CD4-positive, alpha-beta T cell (primary cell): Measurements from ENCODE around the gene GDPD4. TPM values are rescaled to one million over a fixed set of nuclear protein-coding genes. Genes with fewer than 3 reads are reported as not detected.

Experiments used
- ATAC-seq: fragments of 200-7000 bp; cut with Tn5 transposase; one replicate; pipeline ENCODE4 v1.10.0; 2022; ENCODE audit warnings: mild to moderate bottlenecking; ENCODE audit not compliant: poor library complexity
- CTCF ChIA-PET: fragments of 350-600 bp; sonication (Branson Sonifier 250); formaldehyde crosslinking; loops from one replicate; lab custom pipeline; 2021; ENCODE audit warnings: antibody characterized with exemption, inconsistent platforms; lab: Charles Lee
- POLR2A ChIA-PET: fragments of 350-600 bp; sonication (Branson Sonifier 250); formaldehyde crosslinking; loops from one replicate; lab custom pipeline; 2021; ENCODE audit warnings: antibody characterized with exemption, inconsistent platforms; lab: Charles Lee
- DNase-seq, 14 experiments: peaks; one replicate each; pipeline ENCODE4 v3.0.0-alpha.2; 2013 to 2020; ENCODE audit warnings: mixed read lengths in 2 of 14
- H3K27ac ChIP-seq, 2 donors: one replicate each; pipeline versions ENCODE4 v1.5.1 to v1.7.0; 2013; ENCODE audit warnings: low read length in 2 of 2, low read depth in 1 of 2, mild to moderate bottlenecking in 1 of 2
- H3K27me3 ChIP-seq, 2 experiments: 1 replicate in 1 of 2; 2 replicates in 1 of 2; pipeline versions ENCODE4 v1.6.1 to v1.7.0; 2013; ENCODE audit warnings: low read length in 2 of 2, control low read depth in 1 of 2, mild to moderate bottlenecking in 1 of 2, moderate library complexity in 1 of 2; ENCODE audit not compliant: insufficient read depth in 2 of 2, control insufficient read depth in 1 of 2
- H3K36me3 ChIP-seq: one replicate; pipeline ENCODE4 v1.6.1; 2013; ENCODE audit warnings: low read length, control low read depth; ENCODE audit not compliant: insufficient read depth
- H3K4me1 ChIP-seq: one replicate; pipeline ENCODE4 v1.6.1; 2013; ENCODE audit warnings: low read length, control low read depth; ENCODE audit not compliant: insufficient read depth
- H3K4me3 ChIP-seq: one replicate; pipeline ENCODE4 v1.5.1; 2013; ENCODE audit warnings: mild to moderate bottlenecking, low read length, moderate library complexity
- H3K9me3 ChIP-seq, 2 experiments: 1 replicate in 1 of 2; 2 replicates in 1 of 2; pipeline versions ENCODE4 v1.6.1 to v1.7.0; 2013; ENCODE audit warnings: low read length in 2 of 2, mild to moderate bottlenecking in 2 of 2, control low read depth in 1 of 2, moderate library complexity in 1 of 2; ENCODE audit not compliant: control insufficient read depth in 1 of 2, insufficient read depth in 1 of 2
- H3K27ac Mint-ChIP-seq: one replicate; pipeline ENCODE4 v1.8.0; 2020; ENCODE audit warnings: mixed read lengths
- H3K27me3 Mint-ChIP-seq: one replicate; pipeline ENCODE4 v1.8.0; 2021; ENCODE audit warnings: mixed read lengths
- H3K36me3 Mint-ChIP-seq: one replicate; pipeline ENCODE4 v1.8.0; 2021; ENCODE audit warnings: low read depth, mixed read lengths
- H3K4me1 Mint-ChIP-seq: one replicate; pipeline ENCODE4 v1.8.0; 2021; ENCODE audit warnings: low read depth, mixed read lengths
- H3K4me3 Mint-ChIP-seq: one replicate; pipeline ENCODE4 v1.8.0; 2020; ENCODE audit warnings: mild to moderate bottlenecking, mixed read lengths
- H3K9me3 Mint-ChIP-seq: one replicate; pipeline ENCODE4 v1.8.0; 2020; ENCODE audit warnings: mixed read lengths
- intact Hi-C, 2 experiments: fragments of 100-400 bp; cut with DNase I in 1 of 2; cut with micrococcal nuclease in 1 of 2; formaldehyde crosslinking; loops; one replicate each; pipeline versions ENCODE4 v1.15.1 to v1.9.0; 2023 to 2025; cut with DNase I, micrococcal nuclease
- total RNA-seq, 174 experiments: library from RNA in 2 of 174; stranded (reverse) in 2 of 174; gene quantifications; one replicate each; pipeline ENCODE4 v1.2.3 and lab custom pipeline; 2021 to 2026
- TF ChIP-seq, protein P1 (sequence below): fragments of 200-600 bp; IDR thresholded peaks from one replicate; pipeline ENCODE4 v1.8.0; 2022; ENCODE audit warnings: antibody characterized with exemption, mild to moderate bottlenecking

Gene GDPD4
- total RNA-seq, 2 experiments from 2014 or later, result not detected

DNA sequence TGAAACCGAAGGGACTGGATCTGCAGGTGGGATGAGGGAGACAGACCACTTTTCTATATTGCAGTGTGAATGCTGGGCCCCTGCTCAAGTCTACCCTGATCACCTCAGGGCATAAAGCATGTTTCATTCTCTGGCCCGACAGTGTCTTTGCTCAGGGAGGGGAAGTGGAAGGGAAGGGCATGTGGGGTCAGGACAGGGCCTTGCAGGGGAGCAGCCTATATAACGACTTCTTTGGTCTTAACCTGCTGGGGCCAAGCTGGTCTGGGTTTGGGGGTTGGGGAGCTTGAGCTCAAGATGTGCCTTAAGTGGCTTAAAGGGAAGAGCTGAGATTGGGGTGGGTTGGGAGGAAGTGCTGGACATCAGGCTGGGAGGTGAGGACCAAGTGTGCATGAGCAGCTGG lies 86.4 kb downstream of the GDPD4 start:
- Mint-ChIP-seq H3K27ac (no peak overlapping the region), H3K9me3 (no peaks in the 10 kb centered on the region), H3K4me1 (no peaks in the 10 kb centered on the region), H3K27me3 (no peaks in the 10 kb centered on the region), H3K36me3 (no peaks in the 10 kb centered on the region), H3K4me3 (no peak overlapping the region)
- TF ChIP-seq, protein P1, sequence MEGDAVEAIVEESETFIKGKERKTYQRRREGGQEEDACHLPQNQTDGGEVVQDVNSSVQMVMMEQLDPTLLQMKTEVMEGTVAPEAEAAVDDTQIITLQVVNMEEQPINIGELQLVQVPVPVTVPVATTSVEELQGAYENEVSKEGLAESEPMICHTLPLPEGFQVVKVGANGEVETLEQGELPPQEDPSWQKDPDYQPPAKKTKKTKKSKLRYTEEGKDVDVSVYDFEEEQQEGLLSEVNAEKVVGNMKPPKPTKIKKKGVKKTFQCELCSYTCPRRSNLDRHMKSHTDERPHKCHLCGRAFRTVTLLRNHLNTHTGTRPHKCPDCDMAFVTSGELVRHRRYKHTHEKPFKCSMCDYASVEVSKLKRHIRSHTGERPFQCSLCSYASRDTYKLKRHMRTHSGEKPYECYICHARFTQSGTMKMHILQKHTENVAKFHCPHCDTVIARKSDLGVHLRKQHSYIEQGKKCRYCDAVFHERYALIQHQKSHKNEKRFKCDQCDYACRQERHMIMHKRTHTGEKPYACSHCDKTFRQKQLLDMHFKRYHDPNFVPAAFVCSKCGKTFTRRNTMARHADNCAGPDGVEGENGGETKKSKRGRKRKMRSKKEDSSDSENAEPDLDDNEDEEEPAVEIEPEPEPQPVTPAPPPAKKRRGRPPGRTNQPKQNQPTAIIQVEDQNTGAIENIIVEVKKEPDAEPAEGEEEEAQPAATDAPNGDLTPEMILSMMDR, result no peak
- Histone ChIP-seq H3K36me3 (no peaks in the 10 kb centered on the region), H3K27me3 (peaks cover 0 to 2% of the 10 kb centered on the region in 2 experiments), H3K4me3 (no peak overlapping the region), H3K27ac (no peak overlapping the region), H3K4me1 (no peaks in the 10 kb centered on the region), H3K9me3 (no peaks in the 10 kb centered on the region)
- CTCF ChIA-PET, result no interaction called here
- ATAC-seq (no peak), DNase-seq (no peak)
- intact Hi-C loops, result no loop called here
- POLR2A ChIA-PET, result no interaction called here

- no peaks in the 10 kb centered on the region for H3K27me3 Mint-ChIP-seq
- Histone ChIP-seq H3K27me3 (peaks cover 0 to 2% of the 10 kb centered on the region in 2 experiments), H3K27ac (no peak overlapping the region), H3K4me3 (no peak overlapping the region), H3K9me3 (no peaks in the 10 kb centered on the region), H3K36me3 (no peaks in the 10 kb centered on the region), H3K4me1 (no peaks in the 10 kb centered on the region)
- H3K27ac Mint-ChIP-seq, result no peak overlapping the region
- H3K4me1 Mint-ChIP-seq, result no peaks in the 10 kb centered on the region
- no peak for ATAC-seq
- no peak for DNase-seq
- CTCF ChIA-PET, result no interaction called here
- no peaks in the 10 kb centered on the region for H3K36me3 Mint-ChIP-seq
- no peaks in the 10 kb centered on the region for H3K9me3 Mint-ChIP-seq
- H3K4me3 Mint-ChIP-seq, result no peak overlapping the region
- TF ChIP-seq, protein P1, result no peak
- intact Hi-C loops, result no loop called here
- POLR2A ChIA-PET, result no interaction called here
Observed at GRCh38 chr11:77214557-77214956, 86.9 kb downstream of the GDPD4 start.

GRCh38 chr11:77213589-77214428 lies 87.7 kb downstream of the GDPD4 start:
- DNase-seq (peak in 1 of 14 experiments; percentile 27), ATAC-seq (no peak)
- no peak overlapping the region for H3K27ac Mint-ChIP-seq
- POLR2A ChIA-PET, result no interaction called here
- no peak overlapping the region for H3K4me3 ChIP-seq
- no peaks in the 10 kb centered on the region for H3K36me3 ChIP-seq
- no peak overlapping the region for H3K4me3 Mint-ChIP-seq
- TF ChIP-seq, protein P1, result no peak
- no peaks in the 10 kb centered on the region for H3K4me1 ChIP-seq
- H3K27me3 ChIP-seq, result peaks cover 0 to 2% of the 10 kb centered on the region in 2 experiments
- intact Hi-C loops, result no loop called here
- no peaks in the 10 kb centered on the region for H3K4me1 Mint-ChIP-seq
- no peaks in the 10 kb centered on the region for H3K9me3 ChIP-seq
- no peaks in the 10 kb centered on the region for H3K9me3 Mint-ChIP-seq
- CTCF ChIA-PET, result no interaction called here
- H3K36me3 Mint-ChIP-seq, result no peaks in the 10 kb centered on the region
- no peaks in the 10 kb centered on the region for H3K27me3 Mint-ChIP-seq
- no peak overlapping the region for H3K27ac ChIP-seq
